Hypothalamus (tissue), 51 donors: ENCODE data around the gene NPIPB2.

ENCODE experiments used
- DNase-seq, 51 donors: peaks; one replicate each; lab custom pipeline; 2025; lab: John Stamatoyannopoulos, UW

The NPIPB2 gene

DNA sequence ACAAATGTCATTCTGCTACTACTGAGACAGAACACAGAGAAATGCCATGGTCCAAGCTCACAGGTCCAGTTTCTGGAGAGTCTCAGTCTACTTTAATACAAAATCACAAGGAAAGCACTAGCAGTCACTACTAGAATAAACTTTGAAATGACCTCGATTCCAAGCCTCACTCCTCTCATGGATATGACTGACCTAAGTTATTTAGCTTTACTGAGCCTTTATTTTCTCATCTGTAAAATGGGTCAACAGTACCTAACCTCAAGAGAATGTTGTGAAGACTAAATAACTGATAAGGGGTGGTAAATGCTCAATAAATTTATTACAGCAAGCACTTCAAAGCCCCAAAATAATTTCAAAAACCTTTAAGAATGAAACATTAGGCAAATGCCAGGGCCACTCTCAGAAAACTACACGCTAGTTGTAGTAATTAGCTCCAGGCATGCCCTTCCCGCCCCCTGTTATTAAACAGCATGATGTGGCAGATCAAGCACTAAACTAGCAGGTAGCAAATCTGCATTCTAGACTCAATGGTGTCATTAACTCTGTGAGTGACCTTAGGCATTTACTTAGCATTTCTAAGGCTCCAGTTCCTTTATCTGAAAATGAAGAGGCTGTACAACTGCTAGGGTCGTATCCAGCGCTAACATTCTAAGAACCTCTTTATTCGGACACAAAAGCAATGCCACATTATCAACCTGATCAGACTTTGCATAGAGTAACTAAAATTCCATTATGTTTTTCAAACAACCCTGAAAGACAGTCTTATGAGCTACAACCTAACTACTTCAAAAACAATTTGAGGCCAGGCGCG is 34.5 kb downstream of the NPIPB2 start:
- DNase-seq, result no peak

DNA sequence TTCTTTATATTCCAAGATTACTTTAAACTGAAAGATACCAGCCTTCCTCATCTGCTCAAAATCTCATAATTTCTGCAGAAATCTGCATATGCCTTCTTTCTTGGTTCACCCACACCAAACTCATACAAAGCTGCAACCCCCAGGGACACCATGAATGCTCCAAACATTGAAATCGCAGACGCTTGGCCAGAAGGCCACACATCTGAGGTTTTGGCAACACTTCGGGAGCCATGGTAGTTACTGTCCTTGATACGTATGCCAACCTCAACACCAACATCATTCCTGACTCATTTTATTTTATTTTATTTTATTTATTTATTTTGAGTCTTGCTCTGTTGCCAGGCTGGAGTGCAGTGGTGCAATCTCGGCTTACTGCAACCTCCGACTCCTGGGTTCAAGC is 37.9 kb downstream of the NPIPB2 start:
- DNase-seq, result no peak

DNA sequence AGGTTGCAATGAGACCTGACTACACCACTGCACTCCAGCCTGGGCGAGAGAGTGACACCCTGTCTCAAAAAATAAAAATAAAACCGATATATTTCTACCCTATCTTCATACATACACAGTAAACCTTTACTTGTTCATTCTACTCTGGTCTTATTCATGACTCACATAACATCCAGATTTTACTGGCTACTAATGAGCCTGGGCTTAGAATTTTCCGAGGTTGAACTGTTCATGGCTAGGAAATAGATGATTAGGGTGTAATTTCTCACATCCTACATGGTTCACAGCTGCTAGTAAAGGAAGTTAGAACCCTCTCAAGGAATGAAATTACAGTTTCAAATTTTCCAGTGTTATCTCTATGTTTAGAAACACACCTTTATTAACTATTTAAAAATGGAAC is 40.8 kb downstream of the NPIPB2 start:
- no peak for DNase-seq

DNA sequence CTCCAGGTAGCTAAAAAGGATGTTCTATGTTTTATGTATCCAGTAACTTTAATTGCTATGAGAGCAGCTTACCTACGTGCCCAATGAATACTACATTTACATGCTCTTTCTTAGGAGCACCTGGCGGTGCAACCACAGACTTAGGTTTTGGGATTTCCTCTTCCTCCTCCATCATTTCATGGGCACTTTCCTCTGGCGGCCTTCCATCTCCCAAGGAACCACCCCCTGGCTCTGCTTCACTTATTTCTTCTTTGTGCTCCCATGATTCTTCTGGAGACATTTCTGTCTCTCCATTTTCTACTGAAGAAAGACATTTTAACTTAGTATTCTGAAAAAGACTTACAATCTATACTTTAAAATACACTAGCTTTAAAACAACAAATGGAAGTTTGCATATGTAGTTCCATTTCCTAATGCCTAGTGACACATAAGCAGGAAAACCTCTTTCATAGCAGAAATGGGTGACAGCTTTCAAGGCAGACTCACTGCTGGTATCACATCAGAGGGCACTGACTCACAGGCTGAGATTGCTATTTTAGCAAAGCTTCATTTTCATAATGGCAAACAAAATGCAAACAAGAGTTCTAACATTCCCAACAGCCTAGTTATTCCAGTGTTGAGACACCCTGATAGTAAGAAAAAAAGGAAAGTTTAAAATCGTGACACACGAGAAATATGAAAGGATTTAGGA is 45.2 kb downstream of the NPIPB2 start:
- DNase-seq, result peak in 1 of 51 donors; percentile 3

DNA sequence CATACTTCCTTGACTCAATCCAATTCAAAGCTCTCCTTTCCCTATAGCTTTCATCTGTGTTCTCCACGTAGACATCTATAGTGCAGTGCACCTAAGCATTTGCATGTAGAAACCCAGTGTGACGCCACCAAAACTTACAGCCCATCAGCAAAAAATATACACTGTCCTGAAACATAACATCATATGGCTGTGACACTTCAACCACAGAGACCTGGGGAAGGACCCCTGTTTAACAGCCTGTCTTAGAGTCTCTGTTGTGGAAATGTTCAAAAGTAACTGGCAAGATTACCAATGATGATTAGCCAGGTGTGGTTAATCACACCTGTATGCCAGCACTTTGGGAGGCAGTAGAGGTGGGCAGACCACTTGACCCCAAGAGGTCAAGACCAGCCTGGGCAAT is 48.3 kb downstream of the NPIPB2 start:
- DNase-seq, result no peak

DNA sequence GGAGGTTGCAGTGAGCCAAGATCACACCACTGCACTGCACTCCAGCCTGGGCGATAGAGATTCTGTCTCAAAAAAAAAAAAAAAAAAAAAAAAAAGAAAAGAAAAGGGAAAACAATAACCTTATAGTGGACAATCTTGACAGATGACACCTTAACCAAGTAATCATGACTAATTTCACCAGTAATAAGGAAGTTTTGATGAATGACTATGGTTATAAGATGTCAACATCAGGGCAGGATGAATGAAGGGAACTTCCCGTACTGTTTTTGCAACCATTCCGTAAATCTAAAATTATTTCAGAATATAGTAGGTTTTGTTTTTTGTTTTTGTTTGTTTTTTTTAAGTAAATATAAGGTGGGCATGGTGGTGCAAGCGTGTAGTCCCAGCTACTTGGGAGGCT is 49.1 kb downstream of the NPIPB2 start:
- no peak for DNase-seq

DNA sequence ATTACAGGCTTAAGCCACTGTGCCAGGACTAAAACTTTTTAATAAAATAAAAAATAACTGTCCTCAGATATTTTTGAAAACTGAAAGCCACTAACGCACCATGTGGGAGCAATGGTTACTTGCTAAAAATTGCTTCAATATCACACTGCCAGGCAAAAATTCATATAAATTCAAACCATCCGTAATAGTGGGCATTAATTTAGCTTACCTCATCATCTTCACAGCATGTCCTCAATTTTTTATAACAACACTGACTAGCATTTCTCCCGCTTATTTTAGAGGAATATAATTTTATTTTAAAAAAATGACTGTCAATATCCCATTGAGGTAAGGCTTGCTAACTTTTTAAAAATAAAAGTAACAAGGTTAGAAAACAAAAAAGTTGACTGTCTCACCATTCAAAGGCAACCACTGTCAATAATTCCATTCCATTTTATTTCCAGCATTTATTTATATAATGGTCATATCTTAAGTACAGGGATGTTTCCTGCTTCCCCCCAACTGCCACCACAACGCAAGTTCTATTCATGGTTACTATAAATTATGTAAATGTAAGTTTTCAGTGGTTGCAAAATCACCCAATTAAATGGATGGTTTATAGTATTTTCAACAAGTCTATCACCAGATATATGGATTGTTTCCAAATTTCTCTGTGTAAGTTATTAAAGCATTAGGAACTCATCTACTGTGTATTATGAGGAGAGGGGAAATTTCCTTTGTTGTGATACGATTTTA is 51.4 kb downstream of the NPIPB2 start:
- no peak for DNase-seq

DNA sequence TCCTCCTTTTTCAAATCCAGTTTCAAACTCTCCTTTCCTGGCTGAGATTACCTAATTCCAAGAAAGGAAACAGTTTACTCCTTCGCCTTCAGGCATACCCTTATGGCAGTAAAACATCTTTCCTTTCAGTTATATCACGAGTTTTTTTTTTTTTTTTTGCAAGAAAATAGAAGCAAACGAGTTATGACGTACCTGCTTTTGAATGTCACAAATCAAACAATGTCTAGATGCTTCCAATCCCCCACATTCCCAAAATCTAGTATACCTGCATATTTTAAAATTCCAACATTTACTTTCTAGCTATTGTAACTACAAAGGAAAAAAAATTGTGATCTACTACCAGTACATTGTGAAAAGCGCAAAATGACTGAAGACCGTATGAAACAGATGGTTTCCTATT is 55.0 kb downstream of the NPIPB2 start:
- no peak for DNase-seq

DNA sequence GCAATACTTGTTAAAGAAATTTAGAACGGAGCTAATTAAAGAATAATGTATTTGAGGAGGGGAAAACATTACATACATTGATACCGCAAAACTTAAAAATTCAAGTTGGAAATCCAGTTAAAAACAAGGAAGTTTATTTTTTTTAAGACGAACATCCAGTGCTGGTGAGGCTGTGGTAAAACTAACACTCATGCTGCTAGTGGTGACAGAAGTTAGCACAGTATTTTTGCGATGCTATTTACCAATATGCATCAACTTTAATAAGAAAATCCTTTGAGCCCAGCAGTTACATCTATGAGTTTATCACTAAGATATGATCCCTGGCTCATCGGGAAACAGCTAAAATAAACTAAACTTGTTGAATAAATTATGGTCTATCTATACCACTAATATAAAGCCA is 57.8 kb downstream of the NPIPB2 start:
- no peak for DNase-seq

DNA sequence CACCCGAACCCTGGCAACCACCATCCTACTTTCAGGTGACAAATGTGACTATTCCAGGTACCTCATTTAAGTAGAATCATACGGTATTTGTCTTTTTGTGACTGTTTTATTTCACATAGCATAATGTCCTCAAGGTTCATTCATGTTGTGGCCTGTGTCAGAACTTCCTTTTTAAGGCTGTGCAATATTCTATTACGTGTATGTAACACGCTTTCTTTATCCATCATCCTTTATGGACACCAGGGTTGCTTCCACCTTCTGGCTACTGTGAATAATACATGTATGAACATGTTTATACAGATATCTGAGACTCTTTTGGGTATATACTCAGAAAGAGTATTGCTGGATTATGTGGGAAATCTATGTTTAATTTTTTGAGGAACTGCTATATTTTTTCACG is 61.8 kb downstream of the NPIPB2 start:
- no peak for DNase-seq

DNA sequence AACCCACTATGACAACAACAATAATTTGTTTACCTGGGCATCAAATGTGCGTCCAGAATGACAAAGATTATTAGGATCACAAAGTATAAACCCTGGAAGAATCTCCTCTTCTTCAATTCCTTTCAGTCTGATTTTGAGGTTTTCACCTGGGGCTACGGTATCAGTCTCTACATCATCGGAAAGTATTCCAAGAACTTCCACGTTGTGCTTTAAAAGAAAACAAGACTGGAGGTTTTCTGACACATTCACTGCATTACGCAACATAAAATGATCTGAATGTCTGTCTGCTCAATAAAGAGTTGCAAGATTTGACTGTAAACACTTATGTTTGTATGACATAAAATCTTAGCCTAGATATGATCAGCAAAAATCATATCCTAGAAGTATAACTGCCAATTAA is 64.5 kb downstream of the NPIPB2 start:
- DNase-seq, result no peak
